HepG2 (cell line): ENCODE measurements around the gene JMJD8. TPM values are rescaled to one million over a fixed set of nuclear protein-coding genes. Genes with fewer than 3 reads are reported as not detected.

Experiments used
- CBX5 ChIP-seq: sonication (generic); formaldehyde crosslinking; IDR thresholded peaks from 2 replicates; pipeline ENCODE4 v1.4.0; 2020; ENCODE audit warnings: missing genetic modification reagents, borderline replicate concordance
- CEBPB ChIP-seq: IDR thresholded peaks from 2 replicates; pipeline ENCODE4 v1.6.1; 2011; ENCODE audit warnings: low read depth, low read length, improper control_type of control experiment, borderline replicate concordance
- FOXK1 ChIP-seq: sonication (generic); formaldehyde crosslinking; IDR thresholded peaks from 2 replicates; pipeline ENCODE4 v1.4.0; 2020; ENCODE audit warnings: low read depth, missing genetic modification reagents, borderline replicate concordance
- FOXM1 ChIP-seq: sonication (generic); formaldehyde crosslinking; IDR thresholded peaks from 2 replicates; pipeline ENCODE4 v1.5.0; 2020; ENCODE audit warnings: missing genetic modification reagents
- GLI4 ChIP-seq: sonication (generic); formaldehyde crosslinking; IDR thresholded peaks from 2 replicates; pipeline ENCODE4 v1.5.1; 2020; ENCODE audit warnings: missing genetic modification reagents, mild to moderate bottlenecking, moderate library complexity, borderline replicate concordance
- HOXA3 ChIP-seq: sonication (generic); formaldehyde crosslinking; IDR thresholded peaks from 2 replicates; pipeline ENCODE4 v1.5.0; 2020; ENCODE audit warnings: missing genetic modification reagents
- ISL2 ChIP-seq: sonication (generic); formaldehyde crosslinking; IDR thresholded peaks from 2 replicates; pipeline ENCODE4 v1.5.0; 2020; ENCODE audit warnings: missing genetic modification reagents
- JUN ChIP-seq: sonication (generic); formaldehyde crosslinking; IDR thresholded peaks from 2 replicates; pipeline ENCODE4 v1.4.0; 2020; ENCODE audit warnings: mild to moderate bottlenecking, missing genetic modification reagents
- KAT7 ChIP-seq: IDR thresholded peaks from 2 replicates; pipeline ENCODE4 v1.6.1; 2018; ENCODE audit warnings: borderline replicate concordance, missing compliant biosample characterization
- MBD4 ChIP-seq: IDR thresholded peaks from 2 replicates; pipeline ENCODE4 v1.6.1; 2012; ENCODE audit warnings: low read length, inconsistent platforms, borderline replicate concordance
- MED13 ChIP-seq: sonication (generic); formaldehyde crosslinking; IDR thresholded peaks from 2 replicates; pipeline ENCODE4 v1.5.0; 2020; ENCODE audit warnings: missing genetic modification reagents
- NCOA1 ChIP-seq: sonication (generic); formaldehyde crosslinking; IDR thresholded peaks from 2 replicates; pipeline ENCODE4 v1.9.0; 2021; ENCODE audit warnings: missing genetic modification reagents
- NFIB ChIP-seq: sonication (generic); formaldehyde crosslinking; IDR thresholded peaks from 2 replicates; pipeline ENCODE4 v1.9.0; 2021; ENCODE audit warnings: missing genetic modification reagents, mild to moderate bottlenecking, borderline replicate concordance
- NKX3-1 ChIP-seq: sonication (generic); formaldehyde crosslinking; IDR thresholded peaks from 2 replicates; pipeline ENCODE4 v1.5.0; 2020; ENCODE audit warnings: missing genetic modification reagents
- RBFOX2 ChIP-seq: fragments of 200-400 bp; formaldehyde crosslinking; IDR thresholded peaks from 2 replicates; pipeline ENCODE4 v1.6.1; 2017; ENCODE audit warnings: low read depth, mild to moderate bottlenecking, low read length
- SCMH1 ChIP-seq: sonication (generic); formaldehyde crosslinking; IDR thresholded peaks from 2 replicates; pipeline ENCODE4 v1.9.0; 2021; ENCODE audit warnings: missing genetic modification reagents, mild to moderate bottlenecking, borderline replicate concordance
- ZFP41 ChIP-seq: sonication (generic); formaldehyde crosslinking; IDR thresholded peaks from 2 replicates; pipeline ENCODE4 v1.4.0; 2020; ENCODE audit warnings: mild to moderate bottlenecking, missing genetic modification reagents, borderline replicate concordance
- ZFX ChIP-seq: sonication (generic); formaldehyde crosslinking; IDR thresholded peaks from 2 replicates; pipeline ENCODE4 v1.4.0; 2020; ENCODE audit warnings: mild to moderate bottlenecking, low read depth, missing genetic modification reagents, moderate library complexity
- ZNF292 ChIP-seq: sonication (generic); formaldehyde crosslinking; IDR thresholded peaks from 2 replicates; pipeline ENCODE4 v1.8.1; 2022; ENCODE audit warnings: mild to moderate bottlenecking, low read depth, missing genetic modification reagents, borderline replicate concordance
- ZNF33B ChIP-seq: sonication (generic); formaldehyde crosslinking; IDR thresholded peaks from 2 replicates; pipeline ENCODE4 v1.5.1; 2020; ENCODE audit warnings: mild to moderate bottlenecking, missing genetic modification reagents
- ZNF780A ChIP-seq: sonication (generic); formaldehyde crosslinking; IDR thresholded peaks from 2 replicates; pipeline ENCODE4 v1.8.0; 2022; ENCODE audit warnings: mild to moderate bottlenecking, missing genetic modification reagents, moderate library complexity
- ZSCAN22 ChIP-seq: sonication (generic); formaldehyde crosslinking; IDR thresholded peaks from 2 replicates; pipeline ENCODE4 v1.4.0; 2020; ENCODE audit warnings: mild to moderate bottlenecking, missing genetic modification reagents
- polyA plus RNA-seq, 8 experiments: library from polyadenylated mRNA; depleted of rRNA in 3 of 8; stranded (reverse) in 7 of 8; unstranded in 1 of 8; fragments of >200 nt; fragmentation: Illumina TruSeq in 4 of 8; extraction: Trizol in 4 of 8; gene quantifications; 2 replicates each; pipeline versions ENCODE4 v1.2.1 to v1.2.3, GENCODE V29; 2011 to 2016; ENCODE audit warnings: low read depth in 4 of 8, missing spikeins in 1 of 8, mixed read lengths in 1 of 8; ENCODE audit not compliant: insufficient read depth in 1 of 8
- total RNA-seq, 5 experiments: library from RNA; depleted of rRNA; stranded (reverse); fragments of >200 nt; fragmentation: Illumina TruSeq; extraction: Trizol; gene quantifications; 2 replicates each; pipeline ENCODE4 v1.2.3, GENCODE V29; 2016; ENCODE audit warnings: low read depth in 1 of 5
- TF ChIP-seq, protein P1 (sequence below): sonication (generic); formaldehyde crosslinking; IDR thresholded peaks from 2 replicates; pipeline ENCODE4 v1.5.0; 2020; ENCODE audit warnings: mild to moderate bottlenecking, missing genetic modification reagents, borderline replicate concordance
- TF ChIP-seq, protein P2 (sequence below): sonication (generic); formaldehyde crosslinking; IDR thresholded peaks from 2 replicates; pipeline ENCODE4 v1.8.0; 2022; ENCODE audit warnings: mild to moderate bottlenecking, missing genetic modification reagents, borderline replicate concordance
- TF ChIP-seq, protein P3 (sequence below): sonication (generic); formaldehyde crosslinking; IDR thresholded peaks from 2 replicates; pipeline ENCODE4 v1.5.1; 2020; ENCODE audit warnings: missing genetic modification reagents, mild to moderate bottlenecking, borderline replicate concordance
- TF ChIP-seq, protein P4 (sequence below): IDR thresholded peaks from 2 replicates; pipeline ENCODE4 v1.6.1; 2016; ENCODE audit warnings: missing compliant biosample characterization, missing genetic modification reagents, borderline replicate concordance

Gene JMJD8
- total and polyA plus RNA-seq, 2 of the 13 experiments (the other 11 are each of a cell fraction or from before 2014, with no cell fraction given): 2.6 to 11.8 TPM

DNA sequence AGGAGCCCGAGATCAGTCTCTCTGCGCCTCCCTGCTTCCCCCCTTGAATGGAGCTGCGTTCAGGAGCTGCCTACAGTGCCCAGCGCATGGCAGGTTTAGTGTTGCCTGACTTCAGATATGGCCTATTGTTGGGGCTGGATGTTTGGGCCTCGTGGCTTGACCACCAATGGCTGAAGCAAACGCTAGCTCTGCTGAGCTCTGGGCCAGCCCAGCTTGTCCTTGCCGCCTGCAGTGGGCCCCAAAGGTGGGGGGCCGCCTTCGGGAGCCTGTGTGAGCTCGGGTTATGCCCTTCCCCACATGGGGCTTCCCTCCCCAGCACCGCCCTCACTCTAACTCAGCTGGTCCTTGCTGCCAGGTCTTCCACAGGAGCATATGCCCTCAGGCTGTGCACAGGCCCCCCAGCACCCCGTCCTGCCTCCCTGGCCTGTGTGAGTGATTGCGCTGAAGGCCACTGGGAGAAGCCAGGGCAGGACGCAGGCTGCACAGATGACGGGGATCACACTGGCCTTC, 46.0 kb downstream of the JMJD8 start (continued):
- TF ChIP-seq, protein P1, sequence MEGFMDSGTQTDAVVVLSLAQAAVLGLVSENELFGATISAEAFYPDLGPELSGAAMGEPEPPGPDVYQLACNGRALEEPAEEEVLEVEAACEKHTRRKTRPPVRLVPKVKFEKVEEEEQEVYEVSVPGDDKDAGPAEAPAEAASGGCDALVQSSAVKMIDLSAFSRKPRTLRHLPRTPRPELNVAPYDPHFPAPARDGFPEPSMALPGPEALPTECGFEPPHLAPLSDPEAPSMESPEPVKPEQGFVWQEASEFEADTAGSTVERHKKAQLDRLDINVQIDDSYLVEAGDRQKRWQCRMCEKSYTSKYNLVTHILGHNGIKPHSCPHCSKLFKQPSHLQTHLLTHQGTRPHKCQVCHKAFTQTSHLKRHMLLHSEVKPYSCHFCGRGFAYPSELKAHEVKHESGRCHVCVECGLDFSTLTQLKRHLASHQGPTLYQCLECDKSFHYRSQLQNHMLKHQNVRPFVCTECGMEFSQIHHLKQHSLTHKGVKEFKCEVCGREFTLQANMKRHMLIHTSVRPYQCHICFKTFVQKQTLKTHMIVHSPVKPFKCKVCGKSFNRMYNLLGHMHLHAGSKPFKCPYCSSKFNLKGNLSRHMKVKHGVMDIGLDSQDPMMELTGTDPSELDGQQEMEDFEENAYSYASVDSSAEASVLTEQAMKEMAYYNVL: no peak
- TF ChIP-seq ZNF780A (CRISPR knock-in tag) (no peak), CEBPB (no peak), ZNF33B (CRISPR knock-in tag) (0 out of 2 replicates have a peak, but pooled peaks have one; percentile 55), NFIB (no peak), ZSCAN22 (CRISPR knock-in tag) (no peak), FOXK1 (CRISPR knock-in tag) (no peak), JUN (CRISPR knock-in tag) (no peak), NKX3-1 (no peak), NCOA1 (CRISPR knock-in tag) (no peak), MBD4 (no peak), CBX5 (no peak), ZFP41 (no peak), MED13 (CRISPR knock-in tag) (no peak), ISL2 (CRISPR knock-in tag) (no peak), KAT7 (no peak), ZNF292 (CRISPR knock-in tag) (no peak), GLI4 (CRISPR knock-in tag) (no peak), SCMH1 (no peak), FOXM1 (CRISPR knock-in tag) (no peak), ZFX (CRISPR knock-in tag) (peak; percentile 17; the same call in 1 of the 2 replicates), RBFOX2 (0 out of 2 replicates have a peak, but pooled peaks have one; percentile 7), HOXA3 (0 out of 2 replicates have a peak, but pooled peaks have one; percentile 25)
- TF ChIP-seq, protein P2, sequence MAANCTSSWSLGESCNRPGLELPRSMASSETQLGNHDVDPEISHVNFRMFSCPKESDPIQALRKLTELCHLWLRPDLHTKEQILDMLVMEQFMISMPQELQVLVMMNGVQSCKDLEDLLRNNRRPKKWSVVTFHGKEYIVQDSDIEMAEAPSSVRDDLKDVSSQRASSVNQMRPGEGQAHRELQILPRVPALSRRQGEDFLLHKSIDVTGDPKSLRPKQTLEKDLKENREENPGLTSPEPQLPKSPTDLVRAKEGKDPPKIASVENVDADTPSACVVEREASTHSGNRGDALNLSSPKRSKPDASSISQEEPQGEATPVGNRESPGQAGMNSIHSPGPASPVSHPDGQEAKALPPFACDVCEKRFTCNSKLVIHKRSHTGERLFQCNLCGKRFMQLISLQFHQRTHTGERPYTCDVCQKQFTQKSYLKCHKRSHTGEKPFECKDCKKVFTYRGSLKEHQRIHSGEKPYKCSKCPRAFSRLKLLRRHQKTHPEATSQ (CRISPR knock-in tag): no peak
- TF ChIP-seq, protein P3, sequence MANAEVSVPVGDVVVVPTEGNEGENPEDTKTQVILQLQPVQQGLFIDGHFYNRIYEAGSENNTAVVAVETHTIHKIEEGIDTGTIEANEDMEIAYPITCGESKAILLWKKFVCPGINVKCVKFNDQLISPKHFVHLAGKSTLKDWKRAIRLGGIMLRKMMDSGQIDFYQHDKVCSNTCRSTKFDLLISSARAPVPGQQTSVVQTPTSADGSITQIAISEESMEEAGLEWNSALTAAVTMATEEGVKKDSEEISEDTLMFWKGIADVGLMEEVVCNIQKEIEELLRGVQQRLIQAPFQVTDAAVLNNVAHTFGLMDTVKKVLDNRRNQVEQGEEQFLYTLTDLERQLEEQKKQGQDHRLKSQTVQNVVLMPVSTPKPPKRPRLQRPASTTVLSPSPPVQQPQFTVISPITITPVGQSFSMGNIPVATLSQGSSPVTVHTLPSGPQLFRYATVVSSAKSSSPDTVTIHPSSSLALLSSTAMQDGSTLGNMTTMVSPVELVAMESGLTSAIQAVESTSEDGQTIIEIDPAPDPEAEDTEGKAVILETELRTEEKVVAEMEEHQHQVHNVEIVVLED (CRISPR knock-in tag): no peak
- TF ChIP-seq, protein P4, sequence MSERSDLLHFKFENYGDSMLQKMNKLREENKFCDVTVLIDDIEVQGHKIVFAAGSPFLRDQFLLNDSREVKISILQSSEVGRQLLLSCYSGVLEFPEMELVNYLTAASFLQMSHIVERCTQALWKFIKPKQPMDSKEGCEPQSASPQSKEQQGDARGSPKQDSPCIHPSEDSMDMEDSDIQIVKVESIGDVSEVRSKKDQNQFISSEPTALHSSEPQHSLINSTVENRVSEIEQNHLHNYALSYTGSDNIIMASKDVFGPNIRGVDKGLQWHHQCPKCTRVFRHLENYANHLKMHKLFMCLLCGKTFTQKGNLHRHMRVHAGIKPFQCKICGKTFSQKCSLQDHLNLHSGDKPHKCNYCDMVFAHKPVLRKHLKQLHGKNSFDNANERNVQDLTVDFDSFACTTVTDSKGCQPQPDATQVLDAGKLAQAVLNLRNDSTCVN (CRISPR knock-in tag): no peak
